SU-DHL-6 (cell line): ENCODE data around the gene CNIH2.

ENCODE experiments used
- CTCF ChIP-seq: fragments of 200-600 bp; sonication (generic); IDR thresholded peaks from one replicate; pipeline ENCODE4 v1.5.1; 2017; ENCODE audit warnings: antibody characterized with exemption, mild to moderate bottlenecking, low read length, moderate library complexity; ENCODE audit not compliant: insufficient read depth, poor library complexity, severe bottlenecking
- EZH2phosphoT487 ChIP-seq: fragments of 200-600 bp; sonication (generic), shearing (Covaris generic); conservative IDR thresholded peaks from 2 replicates; pipeline ENCODE4 v1.6.1; 2018; ENCODE audit warnings: mild to moderate bottlenecking, antibody characterized with exemption, low read length, moderate library complexity, mixed read lengths

GRCh38 chr11:66284526-66285078, 6.6 kb downstream of the CNIH2 start:
- no peak for TF ChIP-seq EZH2phosphoT487
- TF ChIP-seq CTCF: no peak
